Suppressor macrophage (primary cell): Measurements from ENCODE around the gene SLC17A2.
A peak's percentile ranks its signal among the peaks of the same experiment; 100 is the strongest.

Experiments
- DNase-seq, 4 experiments: peaks; one replicate each; pipeline ENCODE4 v3.0.0-alpha.2; 2020 to 2022

SLC17A2 gene

DNA sequence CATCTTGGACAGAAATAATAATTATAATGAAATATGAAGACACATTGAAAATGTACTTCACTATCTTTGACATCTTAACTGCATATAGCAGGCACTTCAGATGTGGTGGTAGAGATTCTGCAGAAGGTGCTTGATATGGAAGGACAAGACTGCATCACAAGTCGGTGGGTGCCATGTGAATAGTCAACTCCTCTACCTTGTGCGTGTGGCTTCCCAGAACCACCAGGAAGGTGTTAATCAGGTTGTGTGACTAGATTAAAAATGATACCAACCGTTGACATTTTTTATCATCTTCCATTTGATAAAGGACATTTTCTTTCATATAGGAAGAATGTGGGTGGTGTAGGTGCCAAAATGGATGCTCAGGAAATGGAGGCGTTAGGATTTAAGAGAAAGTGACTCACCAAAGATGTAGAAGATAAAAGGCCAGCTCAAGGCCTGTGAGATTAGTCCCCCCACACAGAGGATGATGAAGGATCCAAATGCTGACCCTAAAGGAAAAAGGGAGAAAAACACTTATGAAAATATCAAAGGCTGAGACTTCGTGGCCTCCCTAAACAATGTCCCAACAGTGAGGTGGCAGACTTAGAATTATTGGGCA is 12.3 kb downstream of the SLC17A2 start:
- DNase-seq: no peak

DNA sequence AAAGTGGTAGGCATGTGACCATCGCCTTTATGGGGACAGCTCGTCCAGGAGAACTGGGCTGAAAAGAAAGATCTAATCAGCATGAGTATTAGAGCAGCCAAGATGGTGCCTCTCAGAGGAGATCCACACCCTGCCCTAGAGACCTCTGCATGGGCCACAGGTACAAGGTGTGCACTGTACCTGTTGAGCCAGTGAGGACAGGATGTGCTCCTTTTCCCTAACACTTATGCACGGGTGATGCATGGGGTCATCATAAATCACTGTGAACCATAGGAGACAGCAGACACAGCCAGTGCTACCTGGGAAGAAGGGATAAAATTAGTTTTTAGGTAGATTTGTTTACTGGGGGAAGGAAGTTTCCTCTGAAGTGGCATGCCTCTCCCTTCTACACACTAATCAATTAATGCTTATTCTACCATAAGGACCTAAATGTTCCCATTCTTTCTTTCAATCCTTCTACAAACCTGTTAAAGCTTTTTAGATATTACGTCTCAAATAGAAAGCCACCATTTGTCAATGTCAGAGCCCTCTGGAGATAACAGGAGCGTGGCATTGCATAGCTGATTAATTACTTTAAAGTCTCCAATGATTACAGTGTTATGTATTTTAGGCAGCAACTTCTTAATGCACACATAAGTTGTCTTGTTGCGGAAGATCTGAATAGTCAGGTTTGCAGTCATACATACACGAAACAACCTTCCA is 13.6 kb downstream of the SLC17A2 start:
- DNase-seq: no peak

DNA sequence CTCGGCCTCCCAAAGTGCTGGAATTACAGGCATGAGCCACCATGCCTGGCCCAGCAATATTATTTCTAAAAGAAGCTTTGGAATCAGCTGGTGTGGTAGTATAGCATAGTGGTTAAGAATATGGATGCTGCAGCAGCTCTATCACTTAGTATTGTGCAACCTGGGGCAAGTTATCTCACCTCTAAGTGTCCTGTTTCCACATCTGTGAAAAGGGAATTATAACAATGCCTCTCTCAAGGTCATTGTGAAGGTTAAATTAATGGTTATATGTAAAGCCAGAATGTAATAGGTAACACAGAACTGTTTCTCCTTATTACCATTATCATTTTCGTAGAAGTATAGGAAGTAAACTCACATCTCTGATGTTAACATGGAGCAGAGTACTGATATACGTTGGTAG is 14.2 kb downstream of the SLC17A2 start:
- DNase-seq: no peak

- no peak for DNase-seq
Observed at GRCh38 chr6:25913741-25914140, 16.8 kb downstream of the SLC17A2 start.

GRCh38 chr6:25911351-25911750 is 19.1 kb downstream of the SLC17A2 start:
- no peak for DNase-seq

- DNase-seq: no peak
Observed at GRCh38 chr6:25907475-25908014, 22.9 kb downstream of the SLC17A2 start.

- no peak for DNase-seq
Observed at GRCh38 chr6:25903467-25904099, 26.9 kb downstream of the SLC17A2 start.

GRCh38 chr6:25902071-25902470 is 28.4 kb downstream of the SLC17A2 start:
- peak in 1 of 4 experiments; percentile 19 for DNase-seq

GRCh38 chr6:25900843-25901242 is 29.6 kb downstream of the SLC17A2 start:
- no peak for DNase-seq

- no peak for DNase-seq
Observed at GRCh38 chr6:25899580-25900408, 30.7 kb downstream of the SLC17A2 start.

- DNase-seq: no peak
Observed at GRCh38 chr6:25899123-25899522, 31.4 kb downstream of the SLC17A2 start.

GRCh38 chr6:25898289-25898977 is 32.1 kb downstream of the SLC17A2 start:
- no peak for DNase-seq

GRCh38 chr6:25896252-25896651 is 34.2 kb downstream of the SLC17A2 start:
- DNase-seq: no peak

- no peak for DNase-seq
Observed at GRCh38 chr6:25895771-25896170, 34.7 kb downstream of the SLC17A2 start.

DNA sequence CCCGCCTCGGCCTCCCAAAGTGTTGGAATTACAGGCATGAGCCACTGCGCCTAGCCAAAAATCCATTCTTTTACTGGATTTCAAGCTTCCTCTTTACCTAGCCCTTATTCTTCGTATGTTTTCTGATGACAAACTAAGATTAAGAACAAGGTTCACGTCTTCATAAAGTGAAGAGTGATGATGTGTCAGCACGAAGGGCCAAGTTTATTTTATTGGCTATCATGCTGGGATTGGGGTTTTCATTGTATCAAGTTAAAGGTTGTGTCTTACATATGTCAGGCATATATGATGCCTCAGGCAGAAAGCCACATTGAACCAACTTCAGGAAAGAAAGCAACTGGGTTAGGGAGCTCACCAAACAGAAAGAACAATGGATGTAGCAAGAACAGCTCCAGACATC is 36.7 kb downstream of the SLC17A2 start:
- DNase-seq: no peak

GRCh38 chr6:25892877-25893276 is 37.6 kb downstream of the SLC17A2 start:
- DNase-seq: no peak

- DNase-seq: peak; percentile 41 to 57 (median 50)
Observed at GRCh38 chr6:25889877-25890853, 40.3 kb downstream of the SLC17A2 start.

- DNase-seq: no peak
Observed at GRCh38 chr6:25888626-25889025, 41.9 kb downstream of the SLC17A2 start.

DNA sequence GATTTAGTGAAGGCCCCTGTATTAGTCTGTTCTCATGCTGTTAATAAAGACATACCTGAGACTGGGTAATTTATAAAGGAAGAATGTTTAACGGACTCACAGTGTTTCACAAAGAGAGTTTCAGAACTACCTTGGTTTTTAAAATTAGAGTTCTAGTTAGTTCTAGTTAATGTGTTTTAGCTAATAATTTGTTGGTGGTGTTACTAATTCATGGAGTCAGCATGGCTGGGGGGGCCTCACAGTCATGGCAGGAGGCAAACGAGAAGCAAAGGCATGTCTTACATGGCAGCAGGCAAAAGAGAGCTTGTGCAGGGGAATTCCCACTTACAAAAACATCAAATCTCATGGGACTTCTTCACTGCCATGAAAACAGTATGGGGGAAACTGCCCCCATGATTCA is 44.4 kb downstream of the SLC17A2 start:
- DNase-seq: no peak

- peak; percentile 39 to 70 (median 44) for DNase-seq
Observed at GRCh38 chr6:25883991-25884390, 46.5 kb downstream of the SLC17A2 start.

- no peak for DNase-seq
Observed at GRCh38 chr6:25883536-25883935, 47.0 kb downstream of the SLC17A2 start.
